ENCODE results near the gene OR8D1. TPM values are rescaled to one million over a fixed set of nuclear protein-coding genes. Genes with fewer than 3 reads are reported as not detected.

The OR8D1 gene
- total RNA-seq, 1 experiment from 2014 or later = 0.41 TPM

DNA sequence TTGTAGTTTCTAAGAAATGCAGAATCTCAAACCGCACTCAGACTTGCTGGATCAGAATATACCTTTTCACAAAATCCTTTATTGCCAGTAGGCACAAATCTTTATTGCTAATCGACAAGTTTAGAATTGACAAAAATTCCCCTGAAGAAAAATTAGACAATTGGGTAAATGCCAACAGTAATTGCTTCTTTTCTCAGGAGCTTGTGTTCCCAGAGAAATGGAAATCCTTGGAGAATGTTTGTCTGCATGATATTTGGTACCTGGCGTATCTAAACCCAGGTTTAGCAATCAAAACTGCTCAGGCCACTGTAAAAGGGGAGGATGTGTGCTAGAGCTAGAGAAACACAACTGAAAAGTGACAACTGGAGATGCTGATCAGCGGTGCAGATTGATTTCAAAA lies 57.7 kb downstream of the OR8D1 start, which contains the start of gene OR8G5:
TSS of gene OR8G5 (plus strand) at position 301 of the 400 bp plus-strand sequence. CDS start 8,556 bp downstream, outside the sequence.
- BruUV-seq (replicated peaks) = no TSS peak
- no peak for TF ChIP-seq EZH2 (IDR thresholded peaks at IDR 0.05; ENCODE audit: borderline replicate concordance, low read depth, low read length, poor library complexity, severe bottlenecking)
- TF ChIP-seq, protein P1, sequence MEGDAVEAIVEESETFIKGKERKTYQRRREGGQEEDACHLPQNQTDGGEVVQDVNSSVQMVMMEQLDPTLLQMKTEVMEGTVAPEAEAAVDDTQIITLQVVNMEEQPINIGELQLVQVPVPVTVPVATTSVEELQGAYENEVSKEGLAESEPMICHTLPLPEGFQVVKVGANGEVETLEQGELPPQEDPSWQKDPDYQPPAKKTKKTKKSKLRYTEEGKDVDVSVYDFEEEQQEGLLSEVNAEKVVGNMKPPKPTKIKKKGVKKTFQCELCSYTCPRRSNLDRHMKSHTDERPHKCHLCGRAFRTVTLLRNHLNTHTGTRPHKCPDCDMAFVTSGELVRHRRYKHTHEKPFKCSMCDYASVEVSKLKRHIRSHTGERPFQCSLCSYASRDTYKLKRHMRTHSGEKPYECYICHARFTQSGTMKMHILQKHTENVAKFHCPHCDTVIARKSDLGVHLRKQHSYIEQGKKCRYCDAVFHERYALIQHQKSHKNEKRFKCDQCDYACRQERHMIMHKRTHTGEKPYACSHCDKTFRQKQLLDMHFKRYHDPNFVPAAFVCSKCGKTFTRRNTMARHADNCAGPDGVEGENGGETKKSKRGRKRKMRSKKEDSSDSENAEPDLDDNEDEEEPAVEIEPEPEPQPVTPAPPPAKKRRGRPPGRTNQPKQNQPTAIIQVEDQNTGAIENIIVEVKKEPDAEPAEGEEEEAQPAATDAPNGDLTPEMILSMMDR (conservative IDR thresholded peaks at IDR 0.05; ENCODE audit: low read depth, low read length) = no peak
- DNase-seq (ENCODE audit: low spot score) = no peak
- H3K27ac ChIP-seq (ENCODE audit: low read depth, low read length, poor library complexity, severe bottlenecking) = no peak within 1 kb of the TSS
- peaks cover 11% of the 10 kb centered on the region for H3K27me3 ChIP-seq (replicated peaks; ENCODE audit: insufficient read depth, low read depth, low read length, poor library complexity)
- H3K9me3 ChIP-seq (ENCODE audit: low read depth, low read length, poor library complexity, severe bottlenecking) = no peaks in the 10 kb centered on the region
- H3K4me1 ChIP-seq (ENCODE audit: insufficient read depth, low read length, poor library complexity, severe bottlenecking) = no peaks in the 10 kb centered on the region
- CTCF ChIA-PET = no interaction called here
- no peak within 1 kb of the TSS for H3K4me3 ChIP-seq (ENCODE audit: low read depth, low read length, poor library complexity, severe bottlenecking)
- intact Hi-C loops (cut with micrococcal nuclease; ENCODE audit: unreplicated experiment) = no loop called here
- H3K36me3 ChIP-seq (ENCODE audit: insufficient read depth, low read length, poor library complexity, severe bottlenecking) = no peaks in the 10 kb centered on the region
- POLR2A ChIA-PET (ENCODE audit: low non-redundant PET) = no interaction called here

Other genes starting within 250 kb of the OR8D1 start
- 11.2 and 12.8 TPM in 2 replicates for gene VWA5A, start 198.5 kb downstream of the OR8D1 start, total RNA-seq (2021)
- not detected in 2 replicates for gene OR10D3, start 130.6 kb downstream of the OR8D1 start, total RNA-seq (2021)
- gene OR8G1, start 72.9 kb downstream of the OR8D1 start, total RNA-seq (2021) = not detected in 2 replicates
- gene OR8G5, start 57.6 kb downstream of the OR8D1 start, total RNA-seq (2021) = not detected in 2 replicates
- gene OR8D2, start 6.2 kb upstream of the OR8D1 start, total RNA-seq (2021) = not detected in 2 replicates
- not detected in 2 replicates for gene OR8B2, start 70.5 kb upstream of the OR8D1 start, total RNA-seq (2021)
- not detected in 2 replicates for gene OR8B3, start 85.1 kb upstream of the OR8D1 start, total RNA-seq (2021)
- gene OR8B4, start 110.9 kb upstream of the OR8D1 start, total RNA-seq (2021) = not detected in 2 replicates
- gene OR8B8, start 131.7 kb upstream of the OR8D1 start, total RNA-seq (2021) = not detected in 2 replicates
- not detected in 2 replicates for gene OR8B12, start 229.7 kb upstream of the OR8D1 start, total RNA-seq (2021)